ENCODE results near the gene VSIG10L.

- no peak for TF ChIP-seq EZH2 (IDR thresholded peaks at IDR 0.05; ENCODE audit: insufficient read depth, poor library complexity, severe bottlenecking)
- no peak for TF ChIP-seq EZH2phosphoT487 (IDR thresholded peaks at IDR 0.05; ENCODE audit: insufficient read depth, low read depth)
These were observed 36.5 kb downstream of the VSIG10L start for GRCh38 chr19:51305479-51305878.
